ENCODE measurements around the gene UBE2E1. TPM values are rescaled to one million over a fixed set of nuclear protein-coding genes. Genes with fewer than 3 reads are reported as not detected.

The UBE2E1 gene
- total and polyA plus RNA-seq, 2 of the 4 experiments (the other 2 are of a cell fraction), result 54.1 to 91.6 TPM

DNA sequence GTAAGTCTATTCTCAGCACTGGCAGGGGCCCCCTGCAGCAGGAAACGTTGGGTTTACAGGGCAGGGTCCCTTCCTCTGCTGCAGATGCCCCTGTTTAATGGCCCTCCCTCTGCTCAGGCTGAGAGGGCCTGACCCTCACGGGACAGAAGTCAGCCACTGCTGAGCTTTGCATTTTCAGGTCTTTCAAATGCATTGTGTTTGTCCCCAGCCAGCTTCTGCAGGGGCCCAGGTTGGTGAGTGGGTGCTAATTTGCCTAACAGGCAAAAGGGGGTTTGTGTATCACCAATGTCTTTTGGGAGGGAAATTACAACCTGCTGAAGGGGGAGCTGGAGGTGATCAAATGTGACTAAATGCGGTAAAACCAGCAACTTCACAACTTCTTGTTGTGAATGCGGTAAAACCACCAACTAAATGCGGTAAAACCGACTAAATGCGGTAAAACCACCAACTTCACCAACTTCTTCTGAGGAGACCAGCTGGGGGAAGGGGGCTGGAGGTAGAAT lies 44.8 kb upstream of the UBE2E1 start:
- H3K14ac ChIP-seq (replicated peaks; ENCODE audit: low read depth, low read length), result no peak overlapping the region
- H2AK9ac ChIP-seq (replicated peaks; ENCODE audit: low read depth, low read length, poor library complexity), result no peak overlapping the region
- H3K27me3 ChIP-seq (ENCODE audit: control insufficient read depth, insufficient read depth, low read length), result no peaks in the 10 kb centered on the region
- H2BK15ac ChIP-seq (ENCODE audit: low read depth, low read length), result no peak overlapping the region
- peak overlapping the region; percentile 43 for H2AFZ ChIP-seq (replicated peaks; ENCODE audit: low read length, poor library complexity)
- dilution Hi-C loops (cut with HindIII; ENCODE audit: low sequenced_read_pairs, unreplicated experiment), result no loop called here
- in situ Hi-C loops (cut with MboI; ENCODE audit: low sequenced_read_pairs), result no loop called here
- no peak overlapping the region for H3K56ac ChIP-seq (ENCODE audit: extremely low read depth, insufficient read depth, low read length)
- ChIA-PET CTCF (interaction anchor here (0.5 to 1.0 kb wide), 4 partner anchors 11 to 284 kb away, joined by 3 to 4 read pairs (median 3); no protein-coding TSS in a partner anchor), POLR2A (ENCODE audit: unreplicated experiment) (no interaction called here)
- H3K23ac ChIP-seq (ENCODE audit: low read depth, low read length), result no peak overlapping the region
- no peak for DNase-seq
- no peak overlapping the region for H2BK20ac ChIP-seq (ENCODE audit: low read depth, low read length)
- WGBS, 2 experiments (ENCODE audit: extremely low coverage in 2 of 2, insufficient read length in 1 of 2), result 25% methylated on average over 1 of the region's 7 CpGs; no CpG with 5 or more reads in 1 of the 2 experiments
- no peak overlapping the region for H2AK5ac ChIP-seq (ENCODE audit: low read depth, low read length)
- intact Hi-C loops (cut with micrococcal nuclease), result loop anchor here (10.0 kb wide), 1 partner anchor 576 kb away; no protein-coding TSS in a partner anchor
- H3K9ac ChIP-seq (ENCODE audit: low read depth, low read length), result no peak overlapping the region
- no peak overlapping the region for H3K27ac ChIP-seq (ENCODE audit: insufficient read depth, low read length)
- BruUV-seq (replicated peaks), result no TSS peak
- no peak overlapping the region for H2BK120ac ChIP-seq (ENCODE audit: low read depth, low read length)
- H4K8ac ChIP-seq (ENCODE audit: low read depth in 2 of 2, low read length in 2 of 2), result no peak overlapping the region
- no peak overlapping the region for H3K4me3 ChIP-seq (ENCODE audit: insufficient read depth, low read depth, low read length)
- no peaks in the 10 kb centered on the region for H3K9me1 ChIP-seq (ENCODE audit: insufficient read depth, low read length)
- no peak overlapping the region for H3K4me2 ChIP-seq (ENCODE audit: low read depth, low read length)
- H3K4me1 ChIP-seq (ENCODE audit: control insufficient read depth, insufficient read depth, low read length), result peaks cover 4% of the 10 kb centered on the region; the same call in 1 of the 2 replicates
- H2BK5ac ChIP-seq (ENCODE audit: low read depth, low read length, poor library complexity, severe bottlenecking), result no peak overlapping the region
- H4K5ac ChIP-seq (ENCODE audit: low read depth, low read length), result no peak overlapping the region
- H3K36me3 ChIP-seq (ENCODE audit: control insufficient read depth, insufficient read depth, low read length), result no peaks in the 10 kb centered on the region
- no peaks in the 10 kb centered on the region for H3K79me1 ChIP-seq (ENCODE audit: low read depth in 1 of 2, low read length in 2 of 2)
- no peak for ATAC-seq (ENCODE audit: low read depth)
- no peaks in the 10 kb centered on the region for H4K20me1 ChIP-seq (ENCODE audit: insufficient read depth, low read length)
- H3K9me3 ChIP-seq (ENCODE audit: control insufficient read depth, insufficient read depth, low read length), result no peaks in the 10 kb centered on the region
- H3K18ac ChIP-seq (ENCODE audit: low read depth, low read length), result no peak overlapping the region
- no peak overlapping the region for H3K4ac ChIP-seq (ENCODE audit: low read depth, low read length)
- no peak for TF ChIP-seq SMC3 (IDR thresholded peaks at IDR 0.05; ENCODE audit: low read depth, low read length)
- no peak for TF ChIP-seq MXI1 (IDR thresholded peaks at IDR 0.05; ENCODE audit: borderline replicate concordance, low read depth, low read length)
- TF ChIP-seq FOS (IDR thresholded peaks at IDR 0.05; ENCODE audit: low read depth, low read length), result no peak
- TF ChIP-seq CHD1 (IDR thresholded peaks at IDR 0.05; ENCODE audit: low read depth, low read length), result no peak
- TF ChIP-seq POLR2A (IDR thresholded peaks at IDR 0.05; ENCODE audit: low read depth, low read length), result no peak
- TF ChIP-seq CEBPB (IDR thresholded peaks at IDR 0.05; ENCODE audit: low read depth, low read length), result no peak
- TF ChIP-seq RCOR1 (IDR thresholded peaks at IDR 0.05; ENCODE audit: insufficient replicate concordance, low read length), result no peak
- TF ChIP-seq, protein P1, sequence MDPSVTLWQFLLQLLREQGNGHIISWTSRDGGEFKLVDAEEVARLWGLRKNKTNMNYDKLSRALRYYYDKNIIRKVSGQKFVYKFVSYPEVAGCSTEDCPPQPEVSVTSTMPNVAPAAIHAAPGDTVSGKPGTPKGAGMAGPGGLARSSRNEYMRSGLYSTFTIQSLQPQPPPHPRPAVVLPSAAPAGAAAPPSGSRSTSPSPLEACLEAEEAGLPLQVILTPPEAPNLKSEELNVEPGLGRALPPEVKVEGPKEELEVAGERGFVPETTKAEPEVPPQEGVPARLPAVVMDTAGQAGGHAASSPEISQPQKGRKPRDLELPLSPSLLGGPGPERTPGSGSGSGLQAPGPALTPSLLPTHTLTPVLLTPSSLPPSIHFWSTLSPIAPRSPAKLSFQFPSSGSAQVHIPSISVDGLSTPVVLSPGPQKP (IDR thresholded peaks at IDR 0.05; ENCODE audit: borderline replicate concordance, low read depth, low read length), result no peak
- TF ChIP-seq MAZ (IDR thresholded peaks at IDR 0.05; ENCODE audit: borderline replicate concordance, low read depth, low read length), result no peak
- no peak for TF ChIP-seq MAFK (IDR thresholded peaks at IDR 0.05; ENCODE audit: low read depth, low read length)
- no peak for TF ChIP-seq RFX5 (IDR thresholded peaks at IDR 0.05; ENCODE audit: low read depth, low read length)
- TF ChIP-seq NFE2L2 (IDR thresholded peaks at IDR 0.05; ENCODE audit: low read depth, low read length), result no peak
- TF ChIP-seq, protein P2, sequence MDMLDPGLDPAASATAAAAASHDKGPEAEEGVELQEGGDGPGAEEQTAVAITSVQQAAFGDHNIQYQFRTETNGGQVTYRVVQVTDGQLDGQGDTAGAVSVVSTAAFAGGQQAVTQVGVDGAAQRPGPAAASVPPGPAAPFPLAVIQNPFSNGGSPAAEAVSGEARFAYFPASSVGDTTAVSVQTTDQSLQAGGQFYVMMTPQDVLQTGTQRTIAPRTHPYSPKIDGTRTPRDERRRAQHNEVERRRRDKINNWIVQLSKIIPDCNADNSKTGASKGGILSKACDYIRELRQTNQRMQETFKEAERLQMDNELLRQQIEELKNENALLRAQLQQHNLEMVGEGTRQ (IDR thresholded peaks at IDR 0.05; ENCODE audit: low read depth, low read length), result no peak
- TF ChIP-seq, protein P3, sequence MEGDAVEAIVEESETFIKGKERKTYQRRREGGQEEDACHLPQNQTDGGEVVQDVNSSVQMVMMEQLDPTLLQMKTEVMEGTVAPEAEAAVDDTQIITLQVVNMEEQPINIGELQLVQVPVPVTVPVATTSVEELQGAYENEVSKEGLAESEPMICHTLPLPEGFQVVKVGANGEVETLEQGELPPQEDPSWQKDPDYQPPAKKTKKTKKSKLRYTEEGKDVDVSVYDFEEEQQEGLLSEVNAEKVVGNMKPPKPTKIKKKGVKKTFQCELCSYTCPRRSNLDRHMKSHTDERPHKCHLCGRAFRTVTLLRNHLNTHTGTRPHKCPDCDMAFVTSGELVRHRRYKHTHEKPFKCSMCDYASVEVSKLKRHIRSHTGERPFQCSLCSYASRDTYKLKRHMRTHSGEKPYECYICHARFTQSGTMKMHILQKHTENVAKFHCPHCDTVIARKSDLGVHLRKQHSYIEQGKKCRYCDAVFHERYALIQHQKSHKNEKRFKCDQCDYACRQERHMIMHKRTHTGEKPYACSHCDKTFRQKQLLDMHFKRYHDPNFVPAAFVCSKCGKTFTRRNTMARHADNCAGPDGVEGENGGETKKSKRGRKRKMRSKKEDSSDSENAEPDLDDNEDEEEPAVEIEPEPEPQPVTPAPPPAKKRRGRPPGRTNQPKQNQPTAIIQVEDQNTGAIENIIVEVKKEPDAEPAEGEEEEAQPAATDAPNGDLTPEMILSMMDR (conservative IDR thresholded peaks at IDR 0.05; ENCODE audit: low read depth, low read length), result no peak
- H4K91ac ChIP-seq (ENCODE audit: insufficient read depth, low read depth, low read length), result no peak overlapping the region
